ENCODE data around the gene FZR1. TPM values are rescaled to one million over a fixed set of nuclear protein-coding genes. Genes with fewer than 3 reads are reported as not detected.
"Not testable (repeated sequence)": the region's sequence is repeated elsewhere in the genome, so short reads cannot be mapped to it uniquely, and the experiment has no call there.

Gene FZR1
- total and polyA plus RNA-seq, 10 donors, result 9.8 to 53.6 (median 37.1) TPM

GRCh38 chr19:3503036-3503572 lies 3.0 kb upstream of the FZR1 start:
- intact Hi-C loops (cut with DNase I; ENCODE audit: low total_unique reads), result no loop called here
- Histone ChIP-seq H3K27me3 (replicated peaks in 1 of 7) (no peaks in the 10 kb centered on the region), H3K9me3 (no peaks in the 10 kb centered on the region), H3K27ac (no peak overlapping the region), H3K36me3 (peaks cover 0 to under 1% (median 0%) of the 10 kb centered on the region in 6 donors), H3K4me1 (peaks cover 18 to 57% (median 42%) of the 10 kb centered on the region in 6 donors), H3K4me3 (no peak overlapping the region)
- 79 to 88% (median 85%) methylated on average over 12 to 13 of the region's 13 CpGs for WGBS, 5 donors
- DNase-seq, result no peak
- no peak for TF ChIP-seq CTCF (IDR thresholded peaks at IDR 0.05 in 8 of 11, conservative IDR thresholded peaks at IDR 0.05 in 3 of 11)
- no peak for TF ChIP-seq POLR2A (IDR thresholded peaks at IDR 0.05)
- TF ChIP-seq POLR2AphosphoS5 (IDR thresholded peaks at IDR 0.05), result no peak

- H3K27ac ChIP-seq, result no peak overlapping the region
- WGBS, 5 donors, result 68 to 89% (median 76%) methylated on average over 5 of the region's 5 CpGs
- peaks cover 11 to 57% (median 46%) of the 10 kb centered on the region in 6 donors for H3K4me1 ChIP-seq
- peaks cover 0 to 16% (median 0%) of the 10 kb centered on the region in 6 donors for H3K36me3 ChIP-seq
- H3K4me3 ChIP-seq, result no peak overlapping the region
- intact Hi-C loops (cut with DNase I; ENCODE audit: low total_unique reads), result no loop called here
- H3K9me3 ChIP-seq, result no peaks in the 10 kb centered on the region
- H3K27me3 ChIP-seq (replicated peaks in 1 of 7), result no peaks in the 10 kb centered on the region
- DNase-seq, result no peak
- TF ChIP-seq POLR2AphosphoS5 (IDR thresholded peaks at IDR 0.05) (no peak), POLR2A (IDR thresholded peaks at IDR 0.05) (no peak), CTCF (IDR thresholded peaks at IDR 0.05 in 8 of 11, conservative IDR thresholded peaks at IDR 0.05 in 3 of 11) (no peak)
Measured at GRCh38 chr19:3504735-3505134, 1.4 kb upstream of the FZR1 start.

GRCh38 chr19:3506384-3507340 lies 551 bp downstream of the FZR1 start:
- WGBS, 5 donors, result 0 to 1% (median 1%) methylated on average over 37 to 69 of the region's 69 CpGs
- TF ChIP-seq POLR2A (IDR thresholded peaks at IDR 0.05), result no peak
- peak in 2 of 3 donors; percentile 2 to 3 for TF ChIP-seq POLR2AphosphoS5 (IDR thresholded peaks at IDR 0.05)
- H3K27ac ChIP-seq, result peak overlapping the region; percentile 77 to 96 (median 90)
- peak overlapping the region; percentile 80 to 99 (median 90) for H3K4me3 ChIP-seq
- H3K9me3 ChIP-seq, result no peaks in the 10 kb centered on the region
- intact Hi-C loops (cut with DNase I; ENCODE audit: low total_unique reads), result no loop called here
- DNase-seq, result no peak
- H3K4me1 ChIP-seq, result peaks cover 7 to 63% (median 46%) of the 10 kb centered on the region in 6 donors
- no peaks in the 10 kb centered on the region for H3K27me3 ChIP-seq (replicated peaks in 1 of 7)
- peaks cover 0 to 36% (median 5%) of the 10 kb centered on the region in 6 donors for H3K36me3 ChIP-seq

- Histone ChIP-seq H3K4me1 (peaks cover 7 to 72% (median 49%) of the 10 kb centered on the region in 6 donors), H3K4me3 (peak overlapping the region; percentile 80 to 99 (median 90)), H3K36me3 (peaks cover 0 to 44% (median 5%) of the 10 kb centered on the region in 6 donors), H3K9me3 (no peaks in the 10 kb centered on the region), H3K27ac (peak overlapping the region in 4 of 8 donors; percentile 91 to 96 (median 94)), H3K27me3 (replicated peaks in 1 of 7) (no peaks in the 10 kb centered on the region)
- WGBS, 5 donors, result 46 to 59% (median 53%) methylated on average over 28 to 31 of the region's 31 CpGs
- DNase-seq, result peak; percentile 79
- intact Hi-C loops (cut with DNase I; ENCODE audit: low total_unique reads), result no loop called here
- TF ChIP-seq POLR2A (IDR thresholded peaks at IDR 0.05) (no peak), POLR2AphosphoS5 (IDR thresholded peaks at IDR 0.05) (no peak), CTCF (IDR thresholded peaks at IDR 0.05 in 8 of 11, conservative IDR thresholded peaks at IDR 0.05 in 3 of 11) (no peak)
Measured at GRCh38 chr19:3507371-3508120, 1.4 kb downstream of the FZR1 start.

GRCh38 chr19:3508121-3508661 lies 2.1 kb downstream of the FZR1 start:
- DNase-seq; intact Hi-C loops (cut with DNase I; ENCODE audit: low total_unique reads); H3K9me3 ChIP-seq; H3K27me3 ChIP-seq (replicated peaks in 1 of 7); H3K27ac ChIP-seq: not testable (repeated sequence)
- Histone ChIP-seq H3K36me3 (peaks cover 0 to 51% (median 5%) of the 10 kb centered on the region in 6 donors), H3K4me3 (peak overlapping the region in 1 of 8 donors; percentile 95), H3K4me1 (peaks cover 7 to 79% (median 52%) of the 10 kb centered on the region in 6 donors)
- WGBS, 5 donors, result 91 to 95% (median 93%) methylated on average over 18 of the region's 18 CpGs

Measured in spleen (tissue), 11 donors.